ENCODE results near the gene RASA3.

DNA sequence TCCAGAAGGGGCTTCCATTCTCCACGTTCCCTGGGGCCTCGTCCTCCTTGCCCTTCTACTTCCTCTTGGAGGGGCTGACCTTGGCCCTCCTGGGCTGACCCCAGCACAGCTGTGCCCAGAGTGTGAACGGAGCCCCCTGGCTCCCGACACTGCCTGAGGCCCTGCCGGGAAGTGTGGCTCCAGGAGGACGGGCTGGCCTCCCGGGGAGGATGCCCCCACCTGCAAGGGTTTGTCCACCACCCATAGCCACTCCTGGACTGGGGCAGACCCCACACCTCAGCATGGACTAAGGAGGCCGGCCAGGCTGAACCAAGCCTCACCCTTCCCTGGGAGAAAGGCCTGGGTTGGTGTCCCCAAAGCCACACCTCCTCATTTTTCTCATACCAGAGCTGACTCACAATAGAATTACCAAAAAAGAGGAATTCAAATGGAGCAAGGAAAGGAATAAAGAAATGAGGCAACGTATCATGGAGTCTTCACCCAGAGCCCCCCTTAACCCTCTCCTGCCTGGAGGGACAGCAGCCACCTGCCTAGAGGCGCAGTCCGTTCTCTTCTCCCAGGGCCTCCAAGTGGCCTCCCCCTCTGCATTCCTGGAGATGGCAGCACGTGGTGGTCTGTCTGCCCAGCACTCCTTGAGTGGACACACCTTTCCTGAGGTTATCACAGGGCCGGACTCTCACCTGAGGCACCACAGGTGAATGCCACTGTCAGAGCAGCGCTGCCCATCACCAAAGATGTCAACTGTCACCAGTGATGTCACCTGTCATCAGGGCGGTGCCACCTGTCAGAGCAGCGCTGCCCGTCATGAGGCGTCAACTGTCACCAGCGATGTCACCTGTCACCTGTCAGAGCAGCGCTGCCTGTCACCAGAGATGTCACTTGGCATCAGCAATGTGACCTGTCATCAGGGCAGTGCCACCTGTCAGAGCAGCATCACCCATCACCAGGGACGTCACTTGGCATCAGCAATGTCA is 155.4 kb downstream of the RASA3 start:
- TF ChIP-seq EZH2phosphoT487 (IDR thresholded peaks at IDR 0.05; ENCODE audit: borderline replicate concordance, low read length) (no peak), EZH2 (IDR thresholded peaks at IDR 0.05; ENCODE audit: low read length, unreplicated experiment) (no peak)
- TF ChIP-seq, protein P1, sequence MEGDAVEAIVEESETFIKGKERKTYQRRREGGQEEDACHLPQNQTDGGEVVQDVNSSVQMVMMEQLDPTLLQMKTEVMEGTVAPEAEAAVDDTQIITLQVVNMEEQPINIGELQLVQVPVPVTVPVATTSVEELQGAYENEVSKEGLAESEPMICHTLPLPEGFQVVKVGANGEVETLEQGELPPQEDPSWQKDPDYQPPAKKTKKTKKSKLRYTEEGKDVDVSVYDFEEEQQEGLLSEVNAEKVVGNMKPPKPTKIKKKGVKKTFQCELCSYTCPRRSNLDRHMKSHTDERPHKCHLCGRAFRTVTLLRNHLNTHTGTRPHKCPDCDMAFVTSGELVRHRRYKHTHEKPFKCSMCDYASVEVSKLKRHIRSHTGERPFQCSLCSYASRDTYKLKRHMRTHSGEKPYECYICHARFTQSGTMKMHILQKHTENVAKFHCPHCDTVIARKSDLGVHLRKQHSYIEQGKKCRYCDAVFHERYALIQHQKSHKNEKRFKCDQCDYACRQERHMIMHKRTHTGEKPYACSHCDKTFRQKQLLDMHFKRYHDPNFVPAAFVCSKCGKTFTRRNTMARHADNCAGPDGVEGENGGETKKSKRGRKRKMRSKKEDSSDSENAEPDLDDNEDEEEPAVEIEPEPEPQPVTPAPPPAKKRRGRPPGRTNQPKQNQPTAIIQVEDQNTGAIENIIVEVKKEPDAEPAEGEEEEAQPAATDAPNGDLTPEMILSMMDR (conservative IDR thresholded peaks at IDR 0.05; ENCODE audit: low read depth, low read length): no peak
